HL-60 (cell line): ENCODE data around the gene VILL.

Experiments
- DNase-seq, 2 experiments: peaks; one replicate each; pipeline ENCODE4 v3.0.0-alpha.2; 2010 to 2020; ENCODE audit warnings: low read depth in 1 of 2, low spot score in 1 of 2
- H3K27ac ChIP-seq: fragments of 250-450 bp; sonication (Bioruptor Pico); replicated peaks from 2 replicates; pipeline ENCODE4 v1.5.1; 2020; ENCODE audit warnings: mild to moderate bottlenecking, moderate library complexity
- H3K27me3 ChIP-seq: fragments of 250-450 bp; sonication (Bioruptor Pico); 2 replicates; pipeline ENCODE4 v1.5.1; 2021; ENCODE audit warnings: mild to moderate bottlenecking, moderate library complexity; ENCODE audit not compliant: insufficient read depth, poor library complexity, severe bottlenecking
- H3K4me3 ChIP-seq: replicated peaks from 2 replicates; pipeline ENCODE4 v1.5.1; 2011; ENCODE audit warnings: mild to moderate bottlenecking, control low read depth, low read length; ENCODE audit not compliant: insufficient read depth
- GABPA ChIP-seq: IDR thresholded peaks from 2 replicates; pipeline ENCODE4 v1.6.1; 2012; ENCODE audit warnings: low read depth
- POLR2AphosphoS5 ChIP-seq: IDR thresholded peaks from 2 replicates; pipeline ENCODE4 v1.6.1; 2012; ENCODE audit warnings: low read depth
- SPI1 ChIP-seq: IDR thresholded peaks from 2 replicates; pipeline ENCODE4 v1.6.1; 2012; ENCODE audit warnings: low read depth, mild to moderate bottlenecking, borderline replicate concordance
- TF ChIP-seq, protein P1 (sequence below): IDR thresholded peaks from 2 replicates; pipeline ENCODE4 v1.6.1; 2012; ENCODE audit warnings: low read depth; ENCODE audit not compliant: insufficient replicate concordance
- TF ChIP-seq, protein P2 (sequence below): IDR thresholded peaks from one replicate; pipeline ENCODE4 v1.5.1; 2011; ENCODE audit warnings: low read length, control low read depth, inconsistent platforms; ENCODE audit not compliant: insufficient read depth

The VILL gene

DNA sequence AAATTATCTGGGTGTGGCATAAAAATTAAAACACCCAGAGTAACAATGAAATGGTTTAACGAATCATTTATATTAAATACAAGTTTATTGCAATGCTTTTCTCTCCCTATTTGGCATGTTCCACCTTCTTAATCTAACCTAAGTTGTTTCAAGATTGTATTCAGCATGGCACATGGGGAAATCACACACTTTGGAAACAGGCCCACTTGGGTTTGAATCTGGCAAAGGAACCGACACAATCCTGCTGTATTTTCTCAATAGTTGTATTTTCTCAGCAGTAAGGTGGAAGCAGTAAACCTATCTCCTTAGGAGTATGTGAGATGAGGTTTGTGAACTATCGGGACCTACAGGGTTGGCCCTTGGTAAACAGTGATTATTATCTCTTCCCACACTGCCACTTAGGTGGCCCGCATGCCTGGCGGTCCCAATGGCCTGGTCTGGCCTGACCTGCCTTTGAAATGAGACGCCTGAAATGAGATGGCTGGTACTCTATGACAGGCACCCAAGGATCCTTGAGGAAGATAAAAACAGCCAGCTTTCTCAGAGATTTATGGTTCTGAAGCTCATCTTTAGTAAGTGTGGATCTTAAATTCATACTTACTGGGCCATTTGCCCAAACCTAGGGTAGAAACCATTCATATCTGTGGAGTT lies 45.3 kb upstream of the VILL start:
- H3K27me3 ChIP-seq: no peaks in the 10 kb centered on the region
- H3K27ac ChIP-seq: no peak overlapping the region
- no peak overlapping the region for H3K4me3 ChIP-seq
- TF ChIP-seq SPI1 (no peak), GABPA (no peak)
- TF ChIP-seq, protein P1, sequence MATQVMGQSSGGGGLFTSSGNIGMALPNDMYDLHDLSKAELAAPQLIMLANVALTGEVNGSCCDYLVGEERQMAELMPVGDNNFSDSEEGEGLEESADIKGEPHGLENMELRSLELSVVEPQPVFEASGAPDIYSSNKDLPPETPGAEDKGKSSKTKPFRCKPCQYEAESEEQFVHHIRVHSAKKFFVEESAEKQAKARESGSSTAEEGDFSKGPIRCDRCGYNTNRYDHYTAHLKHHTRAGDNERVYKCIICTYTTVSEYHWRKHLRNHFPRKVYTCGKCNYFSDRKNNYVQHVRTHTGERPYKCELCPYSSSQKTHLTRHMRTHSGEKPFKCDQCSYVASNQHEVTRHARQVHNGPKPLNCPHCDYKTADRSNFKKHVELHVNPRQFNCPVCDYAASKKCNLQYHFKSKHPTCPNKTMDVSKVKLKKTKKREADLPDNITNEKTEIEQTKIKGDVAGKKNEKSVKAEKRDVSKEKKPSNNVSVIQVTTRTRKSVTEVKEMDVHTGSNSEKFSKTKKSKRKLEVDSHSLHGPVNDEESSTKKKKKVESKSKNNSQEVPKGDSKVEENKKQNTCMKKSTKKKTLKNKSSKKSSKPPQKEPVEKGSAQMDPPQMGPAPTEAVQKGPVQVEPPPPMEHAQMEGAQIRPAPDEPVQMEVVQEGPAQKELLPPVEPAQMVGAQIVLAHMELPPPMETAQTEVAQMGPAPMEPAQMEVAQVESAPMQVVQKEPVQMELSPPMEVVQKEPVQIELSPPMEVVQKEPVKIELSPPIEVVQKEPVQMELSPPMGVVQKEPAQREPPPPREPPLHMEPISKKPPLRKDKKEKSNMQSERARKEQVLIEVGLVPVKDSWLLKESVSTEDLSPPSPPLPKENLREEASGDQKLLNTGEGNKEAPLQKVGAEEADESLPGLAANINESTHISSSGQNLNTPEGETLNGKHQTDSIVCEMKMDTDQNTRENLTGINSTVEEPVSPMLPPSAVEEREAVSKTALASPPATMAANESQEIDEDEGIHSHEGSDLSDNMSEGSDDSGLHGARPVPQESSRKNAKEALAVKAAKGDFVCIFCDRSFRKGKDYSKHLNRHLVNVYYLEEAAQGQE: no peak
- no peak for DNase-seq

DNA sequence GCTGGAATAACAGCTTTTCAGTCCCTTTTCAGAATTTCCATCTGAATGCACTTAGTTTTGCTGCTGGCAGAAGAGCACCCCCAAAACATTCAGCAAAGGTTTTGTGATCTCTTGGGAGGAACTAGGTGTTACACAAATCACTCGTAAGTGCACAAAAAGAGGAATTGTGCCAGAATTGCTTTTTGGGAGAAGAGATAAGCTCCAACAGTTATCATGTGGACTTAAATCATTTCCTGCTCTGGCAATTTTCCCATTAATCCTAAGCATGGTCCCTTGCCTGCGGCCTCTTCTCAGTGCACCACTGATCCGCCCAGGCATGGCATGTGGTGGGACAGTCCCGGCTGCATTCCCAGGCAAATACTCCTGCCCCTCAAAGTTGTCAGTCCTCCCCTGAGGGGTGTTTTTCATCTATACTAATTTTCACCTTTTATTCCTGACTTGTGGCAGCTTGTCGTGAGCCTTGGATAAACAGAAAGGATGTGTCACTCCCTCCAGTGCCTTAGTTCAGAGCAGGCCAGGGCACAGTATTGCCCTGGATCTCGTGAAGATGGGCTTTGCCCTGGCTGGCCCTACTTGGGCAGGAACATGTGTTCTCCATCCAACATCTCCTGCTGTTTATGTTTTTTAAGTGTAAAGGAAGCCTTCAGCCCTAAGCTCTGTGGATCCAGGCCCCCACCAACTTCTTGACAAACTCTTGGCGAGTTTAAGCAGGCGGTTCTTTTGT lies 44.6 kb upstream of the VILL start:
- Histone ChIP-seq H3K4me3 (no peak overlapping the region), H3K27ac (no peak overlapping the region), H3K27me3 (no peaks in the 10 kb centered on the region)
- DNase-seq: no peak
- TF ChIP-seq GABPA: no peak
- no peak for TF ChIP-seq POLR2AphosphoS5
- TF ChIP-seq, protein P1: no peak
- peak; percentile 57; the same call in 1 of the 2 replicates for TF ChIP-seq SPI1

DNA sequence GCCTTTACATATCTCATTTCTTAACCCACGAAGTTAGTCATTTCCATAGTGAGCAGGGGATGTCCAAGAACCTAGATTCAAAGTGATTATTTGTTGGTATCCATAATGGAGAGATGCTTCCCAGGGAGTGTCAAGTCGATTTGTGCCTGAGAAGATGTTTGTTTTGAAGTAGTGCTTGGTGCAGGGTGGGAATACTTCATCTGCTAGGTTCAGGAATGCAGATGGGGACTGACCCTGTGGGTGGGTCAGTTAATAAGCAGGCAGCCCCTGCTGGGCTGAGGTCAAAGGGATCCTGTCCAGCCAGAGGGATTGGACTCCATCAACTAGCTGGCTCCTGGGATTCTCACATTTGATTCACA lies 44.1 kb upstream of the VILL start:
- Histone ChIP-seq H3K27me3 (no peaks in the 10 kb centered on the region), H3K27ac (no peak overlapping the region), H3K4me3 (no peak overlapping the region)
- DNase-seq: no peak
- TF ChIP-seq, protein P2, sequence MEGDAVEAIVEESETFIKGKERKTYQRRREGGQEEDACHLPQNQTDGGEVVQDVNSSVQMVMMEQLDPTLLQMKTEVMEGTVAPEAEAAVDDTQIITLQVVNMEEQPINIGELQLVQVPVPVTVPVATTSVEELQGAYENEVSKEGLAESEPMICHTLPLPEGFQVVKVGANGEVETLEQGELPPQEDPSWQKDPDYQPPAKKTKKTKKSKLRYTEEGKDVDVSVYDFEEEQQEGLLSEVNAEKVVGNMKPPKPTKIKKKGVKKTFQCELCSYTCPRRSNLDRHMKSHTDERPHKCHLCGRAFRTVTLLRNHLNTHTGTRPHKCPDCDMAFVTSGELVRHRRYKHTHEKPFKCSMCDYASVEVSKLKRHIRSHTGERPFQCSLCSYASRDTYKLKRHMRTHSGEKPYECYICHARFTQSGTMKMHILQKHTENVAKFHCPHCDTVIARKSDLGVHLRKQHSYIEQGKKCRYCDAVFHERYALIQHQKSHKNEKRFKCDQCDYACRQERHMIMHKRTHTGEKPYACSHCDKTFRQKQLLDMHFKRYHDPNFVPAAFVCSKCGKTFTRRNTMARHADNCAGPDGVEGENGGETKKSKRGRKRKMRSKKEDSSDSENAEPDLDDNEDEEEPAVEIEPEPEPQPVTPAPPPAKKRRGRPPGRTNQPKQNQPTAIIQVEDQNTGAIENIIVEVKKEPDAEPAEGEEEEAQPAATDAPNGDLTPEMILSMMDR: no peak
- TF ChIP-seq POLR2AphosphoS5: no peak

DNA sequence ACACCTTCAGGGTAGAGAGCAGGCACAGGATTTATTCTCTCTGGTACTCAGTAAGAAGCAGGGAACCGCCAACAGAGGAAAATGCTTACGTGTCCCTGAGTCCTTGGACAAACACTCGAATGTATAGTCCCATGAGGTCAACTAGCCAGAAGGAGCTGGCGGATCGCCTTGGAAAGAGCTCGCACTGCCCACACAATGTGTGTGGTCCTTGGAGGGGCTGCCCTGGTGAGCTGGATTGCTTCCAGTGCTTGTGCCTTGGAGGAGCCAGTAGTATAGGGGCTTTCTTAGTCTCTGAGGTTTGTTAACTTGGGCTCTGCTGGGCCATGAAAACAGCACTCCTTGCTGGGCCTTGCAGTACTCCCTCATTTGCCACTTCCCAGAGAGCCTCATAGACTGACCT lies 40.7 kb upstream of the VILL start:
- no peaks in the 10 kb centered on the region for H3K27me3 ChIP-seq
- TF ChIP-seq SPI1: no peak
- TF ChIP-seq, protein P1: no peak
- TF ChIP-seq, protein P2: no peak
- TF ChIP-seq POLR2AphosphoS5: no peak
- TF ChIP-seq GABPA: no peak
- DNase-seq: no peak
- H3K4me3 ChIP-seq: no peak overlapping the region
- H3K27ac ChIP-seq: no peak overlapping the region
